Psoas muscle (tissue), 8 donors: ENCODE data around the gene APOA5. TPM values are rescaled to one million over a fixed set of nuclear protein-coding genes. Genes with fewer than 3 reads are reported as not detected.
A peak's percentile ranks its signal among the peaks of the same experiment; 100 is the strongest.

ENCODE experiments used
- ATAC-seq, 4 donors: fragments of 200-7000 bp; cut with Tn5 transposase; one replicate each; pipeline ENCODE4 v1.9.1; 2020; ENCODE audit warnings: moderate library complexity in 3 of 4, mild to moderate bottlenecking in 2 of 4
- DNase-seq, 2 donors: peaks; one replicate each; pipeline ENCODE4 v3.0.0-alpha.2; 2020
- H3K27ac ChIP-seq: fragments of 200-600 bp; one replicate; pipeline ENCODE4 v1.8.0; 2022
- H3K27me3 ChIP-seq, 3 donors: fragments of 200-600 bp in 1 of 3; one replicate each; pipeline versions ENCODE4 v1.6.1 to v1.8.0; 2013 to 2022; ENCODE audit warnings: low read length in 2 of 3, mild to moderate bottlenecking in 2 of 3, moderate library complexity in 1 of 3; ENCODE audit not compliant: insufficient read depth in 3 of 3
- H3K36me3 ChIP-seq, 2 donors: fragments of 200-600 bp in 1 of 2; one replicate each; pipeline versions ENCODE4 v1.6.1 to v1.8.0; 2013 to 2022; ENCODE audit warnings: low read depth in 1 of 2, mild to moderate bottlenecking in 1 of 2, moderate library complexity in 1 of 2; ENCODE audit not compliant: insufficient read depth in 1 of 2
- H3K4me1 ChIP-seq: fragments of 200-600 bp; one replicate; pipeline ENCODE4 v1.8.0; 2022
- H3K4me3 ChIP-seq: fragments of 200-600 bp; one replicate; pipeline ENCODE4 v1.8.0; 2022; ENCODE audit warnings: mild to moderate bottlenecking
- H3K9me3 ChIP-seq: fragments of 200-600 bp; one replicate; pipeline ENCODE4 v1.8.0; 2022
- WGBS, 3 donors: extraction: QIAGEN DNeasy Blood & Tissue Kit; methylation state at CpG; one replicate each; pipeline versions ENCODE4 v1.1.6 to v1.1.7; 2013; 5-methylcytosine and 5-hydroxymethylcytosine counted together
- intact Hi-C, 2 donors: fragments of 100-400 bp; cut with DNase I; formaldehyde crosslinking; loops; one replicate each; pipeline versions ENCODE4 v1.11.0 to v1.14.2; 2022
- polyA plus RNA-seq, 3 donors: library from polyadenylated mRNA; stranded (reverse); fragments of 200-250 nt; gene quantifications; one replicate each; pipeline ENCODE4 v1.2.3, GENCODE V29; 2013
- total RNA-seq, 4 donors: library from RNA; stranded (reverse); fragmentation: NEBNext Ultra II Directional in 2 of 4; extraction: Animal tissue kit (Norgen Biotek cat#: 25700) in 2 of 4; gene quantifications; one replicate each; pipeline versions ENCODE4 v1.2.1 to v1.2.4, GENCODE V29; 2021 to 2023
- TF ChIP-seq, protein P1 (sequence below): fragments of 200-600 bp; IDR thresholded peaks from one replicate; pipeline ENCODE4 v1.8.0; 2022; ENCODE audit warnings: antibody characterized with exemption
- donor health status: healthy with polysubstance abuse.
- donor health status: DM: no; HTN: no; CAD: no; lungs with moderate emphysema.
- donor health status: Bipolar disorder and iron deficiency.
- donor health status: healthy.
- donor health status: DM: yes; HTN: yes; CAD: no.
- donor health status: DM: no; HTN: no; CAD: no.
- donor health status: DM: no; HTN: no; CAD: no.
- donor health status: DM: yes; HTN: yes; CAD: no.

APOA5 gene
- total and polyA plus RNA-seq, 7 donors: 0.05 TPM; not detected in 6

DNA sequence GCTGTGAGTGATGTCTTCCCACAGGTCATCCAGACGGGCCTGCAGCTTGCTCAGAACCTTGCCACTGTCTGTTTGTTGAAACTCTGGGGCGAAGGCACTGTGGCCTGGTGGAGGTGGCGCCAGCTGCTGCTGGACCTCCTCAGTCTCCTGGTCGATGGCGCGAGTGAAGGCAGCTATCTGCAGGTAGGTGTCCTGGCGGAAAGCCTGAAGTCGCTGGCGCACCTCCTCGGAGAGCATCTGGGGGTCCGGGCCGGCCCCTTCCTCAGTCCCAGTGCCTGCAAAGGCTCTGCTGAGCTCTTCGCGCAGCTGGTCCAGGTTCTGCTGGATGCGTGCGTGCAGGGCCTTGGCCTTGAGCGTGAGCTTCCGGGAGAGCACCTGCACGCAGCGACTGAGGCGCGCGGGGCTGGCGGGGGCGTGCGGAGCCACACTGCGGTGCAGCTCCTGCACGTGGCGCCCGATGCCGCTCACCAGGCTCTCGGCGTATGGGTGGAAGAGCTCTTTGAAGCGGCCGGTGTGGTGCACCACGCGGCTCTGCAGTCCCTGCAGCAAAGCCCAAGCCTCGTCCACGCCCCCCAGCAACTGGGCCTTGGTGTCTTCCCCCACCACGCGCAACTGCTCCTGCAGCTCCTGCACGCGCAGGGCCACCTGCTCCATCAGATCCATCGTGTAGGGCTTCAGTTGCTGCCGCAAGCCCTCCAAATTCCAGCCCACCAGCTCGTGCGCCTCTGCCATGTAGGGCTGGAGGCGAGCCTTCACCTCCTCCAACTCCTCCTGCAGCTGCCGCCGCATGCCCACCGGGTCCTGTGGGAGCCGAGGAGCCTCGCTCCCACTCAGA lies 1.3 kb downstream of the APOA5 start:
- TF ChIP-seq, protein P1, sequence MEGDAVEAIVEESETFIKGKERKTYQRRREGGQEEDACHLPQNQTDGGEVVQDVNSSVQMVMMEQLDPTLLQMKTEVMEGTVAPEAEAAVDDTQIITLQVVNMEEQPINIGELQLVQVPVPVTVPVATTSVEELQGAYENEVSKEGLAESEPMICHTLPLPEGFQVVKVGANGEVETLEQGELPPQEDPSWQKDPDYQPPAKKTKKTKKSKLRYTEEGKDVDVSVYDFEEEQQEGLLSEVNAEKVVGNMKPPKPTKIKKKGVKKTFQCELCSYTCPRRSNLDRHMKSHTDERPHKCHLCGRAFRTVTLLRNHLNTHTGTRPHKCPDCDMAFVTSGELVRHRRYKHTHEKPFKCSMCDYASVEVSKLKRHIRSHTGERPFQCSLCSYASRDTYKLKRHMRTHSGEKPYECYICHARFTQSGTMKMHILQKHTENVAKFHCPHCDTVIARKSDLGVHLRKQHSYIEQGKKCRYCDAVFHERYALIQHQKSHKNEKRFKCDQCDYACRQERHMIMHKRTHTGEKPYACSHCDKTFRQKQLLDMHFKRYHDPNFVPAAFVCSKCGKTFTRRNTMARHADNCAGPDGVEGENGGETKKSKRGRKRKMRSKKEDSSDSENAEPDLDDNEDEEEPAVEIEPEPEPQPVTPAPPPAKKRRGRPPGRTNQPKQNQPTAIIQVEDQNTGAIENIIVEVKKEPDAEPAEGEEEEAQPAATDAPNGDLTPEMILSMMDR: no peak
- H3K36me3 ChIP-seq: peaks cover 0 to 15% of the 10 kb centered on the region in 2 donors
- no peak for ATAC-seq

DNA sequence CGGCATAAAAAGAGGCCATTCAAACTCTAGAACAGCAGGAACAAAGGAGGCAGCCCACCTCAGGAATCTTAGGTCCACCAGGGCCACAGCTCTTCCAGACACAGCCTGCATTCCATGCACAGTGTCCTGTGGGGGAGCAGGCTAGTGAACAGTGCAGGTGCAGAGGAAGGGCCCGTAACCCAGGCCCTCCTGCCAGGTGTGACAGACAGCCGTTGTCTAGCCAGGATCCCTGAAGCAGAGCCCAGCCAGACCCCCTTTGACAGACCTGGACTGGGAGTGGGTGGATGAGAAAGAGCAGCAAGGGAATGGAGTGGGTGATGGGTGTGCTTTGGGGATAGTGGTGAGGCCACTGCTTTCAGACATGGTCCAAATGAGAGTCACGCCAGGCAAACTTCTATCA lies 2.7 kb downstream of the APOA5 start:
- peaks cover 10 to 29% of the 10 kb centered on the region in 2 donors for H3K36me3 ChIP-seq
- no peaks in the 10 kb centered on the region for H3K27me3 ChIP-seq
- TF ChIP-seq, protein P1: no peak
- no peak overlapping the region for H3K4me3 ChIP-seq
- WGBS, 3 donors: 83 to 93% (median 91%) methylated on average over 4 of the region's 4 CpGs
- H3K4me1 ChIP-seq: peaks cover 10% of the 10 kb centered on the region
- DNase-seq (no peak), ATAC-seq (no peak)
- no peaks in the 10 kb centered on the region for H3K9me3 ChIP-seq
- intact Hi-C loops: loop anchor here (2.0 to 5.0 kb wide), 2 partner anchors 438 to 444 kb away; partner anchors contain the start of genes PCSK7 (in 1 of the 2) and RNF214 (in 1 of the 2)
- no peak overlapping the region for H3K27ac ChIP-seq

More for the DNA sequence above, 1.3 kb downstream of the APOA5 start:
- 81 to 84% (median 84%) methylated on average over 50 to 53 of the region's 53 CpGs for WGBS, 3 donors
- Histone ChIP-seq H3K27ac (no peak overlapping the region), H3K4me1 (peaks cover 10% of the 10 kb centered on the region), H3K4me3 (no peak overlapping the region), H3K27me3 (no peaks in the 10 kb centered on the region), H3K9me3 (no peaks in the 10 kb centered on the region)
- intact Hi-C loops: loop anchor here (1.0 to 5.0 kb wide), 4 partner anchors 45 to 317 kb away; partner anchors contain the start of gene APOA1 (in 1 of the 2)
- DNase-seq: peak in 1 of 2 donors; percentile 56

DNA sequence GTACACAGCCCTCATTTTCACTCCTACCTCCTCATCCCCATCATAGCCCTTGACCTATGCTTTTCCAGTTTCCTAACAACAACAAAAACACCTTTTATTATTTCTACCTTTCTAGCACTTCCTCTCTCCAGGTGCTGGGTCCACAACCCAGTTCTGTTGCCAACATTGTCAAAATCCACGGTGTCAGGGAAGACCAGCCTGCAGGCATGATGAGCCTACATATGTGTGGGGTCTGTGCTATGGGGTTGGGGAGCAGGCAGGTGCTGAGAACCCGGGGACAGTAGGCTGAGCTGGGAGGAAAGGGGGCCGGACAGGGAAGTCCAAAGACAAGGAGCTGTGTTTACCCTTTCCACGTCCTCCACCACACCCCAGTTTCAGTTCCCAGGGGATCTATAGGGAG lies 3.1 kb downstream of the APOA5 start:
- ATAC-seq: no peak
- peak overlapping the region; percentile 87 for H3K27ac ChIP-seq
- intact Hi-C loops: loop anchor here (2.0 to 5.0 kb wide), 2 partner anchors 439 to 444 kb away; partner anchors contain the start of genes PCSK7 (in 1 of the 2) and RNF214 (in 1 of the 2)
- peaks cover 10% of the 10 kb centered on the region for H3K4me1 ChIP-seq
- TF ChIP-seq, protein P1: no peak
- no peaks in the 10 kb centered on the region for H3K9me3 ChIP-seq
- H3K36me3 ChIP-seq: peaks cover 12 to 34% of the 10 kb centered on the region in 2 donors
- peak overlapping the region; percentile 98 for H3K4me3 ChIP-seq
- no peak for DNase-seq
- no peaks in the 10 kb centered on the region for H3K27me3 ChIP-seq
- WGBS, 3 donors: 51 to 69% (median 51%) methylated on average over 4 of the region's 4 CpGs

DNA sequence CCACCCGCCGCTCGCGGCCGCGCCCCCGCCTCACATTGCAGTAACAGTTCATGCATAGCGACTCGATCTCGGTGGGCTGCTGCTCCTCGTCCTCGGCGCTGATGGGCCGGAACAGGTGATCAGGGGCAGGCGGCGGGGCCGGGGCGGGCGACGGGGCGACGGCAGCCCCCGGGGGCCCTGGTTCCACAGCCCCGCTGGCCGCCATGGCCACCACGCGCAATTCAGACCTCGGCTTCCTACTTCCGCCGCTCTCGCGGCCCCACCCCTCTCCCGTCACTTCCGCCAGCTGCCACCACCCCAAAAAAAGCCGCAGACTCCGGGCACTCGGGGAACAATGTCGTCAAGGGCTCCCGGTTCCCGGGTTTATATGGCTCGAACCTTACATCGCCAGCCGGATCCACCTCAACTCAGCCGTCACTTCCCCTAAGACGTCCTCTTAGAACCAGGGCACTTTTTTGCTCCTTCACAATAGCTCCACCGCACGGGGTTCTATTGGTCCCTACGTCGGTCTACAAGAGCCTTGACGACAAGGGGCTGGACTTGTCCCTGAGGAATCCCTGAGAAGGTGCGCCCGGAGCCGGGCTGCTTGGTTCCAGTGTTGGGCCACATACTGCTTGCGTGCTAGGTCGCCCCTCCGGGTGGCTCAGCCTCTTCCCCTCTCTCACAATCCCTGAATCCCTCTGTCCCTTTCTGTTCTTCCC lies 3.7 kb downstream of the APOA5 start, which contains the start of gene ZPR1:
Gene ZPR1, minus strand, starts transcription at position 238 of the 701 bp plus-strand sequence. Its CDS starts 33 bp downstream, at position 205.
- intact Hi-C loops: loop anchor here (2.0 to 5.0 kb wide), 2 partner anchors 439 to 445 kb away; partner anchors contain the start of genes PCSK7 (in 1 of the 2) and RNF214 (in 1 of the 2)
- Histone ChIP-seq H3K4me1 (peaks cover 10% of the 10 kb centered on the region), H3K27ac (peak within 1 kb of the TSS; percentile 87), H3K27me3 (no peaks in the 10 kb centered on the region), H3K9me3 (no peaks in the 10 kb centered on the region), H3K36me3 (peaks cover 17 to 40% of the 10 kb centered on the region in 2 donors), H3K4me3 (peak within 1 kb of the TSS; percentile 98)
- 1% methylated on average over 50 to 56 of the region's 56 CpGs for WGBS, 3 donors
- peak; percentile 84 to 93 for DNase-seq
- ATAC-seq: peak; percentile 83 to 95 (median 89)
- TF ChIP-seq, protein P1: no peak
